ENCODE data around the gene ARPC4.

Gene ARPC4

DNA sequence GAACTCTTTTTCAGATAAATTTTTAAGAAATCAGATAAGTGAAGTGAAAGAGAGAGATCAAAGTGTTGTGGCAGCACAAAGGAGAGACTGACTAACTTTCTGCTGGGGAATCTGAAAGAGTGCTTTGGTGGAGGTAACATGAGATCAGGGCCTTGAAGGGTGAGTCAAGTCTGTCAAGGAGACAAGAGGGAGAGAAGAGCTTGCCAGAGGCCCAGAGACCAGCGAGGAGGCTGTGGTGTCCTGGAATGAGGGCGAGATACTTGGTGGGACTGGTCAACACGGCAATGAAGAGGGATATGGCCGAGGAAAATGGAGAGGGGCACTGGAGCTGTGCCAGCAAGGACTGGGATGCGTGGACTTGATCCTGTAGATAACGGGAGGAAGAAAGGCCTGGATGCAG lies 5.2 kb upstream of the ARPC4 start:
- in situ Hi-C loops (cut with HindIII; ENCODE audit: low sequenced_read_pairs) = no loop called here

GRCh38 chr3:9791127-9791526 lies 1.8 kb upstream of the ARPC4 start:
- in situ Hi-C loops (cut with HindIII; ENCODE audit: low sequenced_read_pairs) = no loop called here

- in situ Hi-C loops (cut with HindIII; ENCODE audit: low sequenced_read_pairs) = no loop called here
Observed at GRCh38 chr3:9791790-9792404, 985 bp upstream of the ARPC4 start.

DNA sequence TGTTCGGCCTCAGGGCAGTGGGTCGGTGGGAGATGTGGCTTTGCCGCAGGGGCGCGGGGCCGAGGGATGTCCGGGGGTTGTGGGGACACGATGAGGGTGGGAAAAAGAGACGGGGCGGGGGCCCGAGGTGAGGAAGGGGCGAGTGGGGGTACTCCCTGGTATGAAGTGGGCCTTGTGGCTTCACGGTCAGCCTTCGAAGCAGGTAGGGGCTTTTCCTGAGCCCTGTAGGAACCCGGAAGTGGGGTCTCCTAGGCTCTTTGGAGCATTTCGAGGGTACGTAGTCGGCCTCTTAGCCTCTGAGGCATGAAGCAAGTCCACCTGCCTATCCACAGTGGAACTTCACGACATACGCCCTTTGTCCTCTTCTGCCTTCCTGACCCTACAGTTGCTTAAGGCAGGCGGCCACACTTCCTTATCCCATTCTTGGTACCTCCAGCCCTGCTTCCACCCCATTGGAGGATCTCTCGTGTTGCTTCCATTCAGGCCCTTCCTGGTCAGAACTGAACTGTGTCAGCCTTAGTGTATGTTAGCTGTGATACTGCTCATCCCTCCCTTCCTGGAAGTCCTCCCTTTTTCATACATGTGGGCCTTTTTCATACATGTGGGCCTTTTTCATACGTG lies 389 bp downstream of the ARPC4 start:
- in situ Hi-C loops (cut with HindIII; ENCODE audit: low sequenced_read_pairs) = no loop called here

GRCh38 chr3:9794400-9794799 lies 1.5 kb downstream of the ARPC4 start:
- in situ Hi-C loops (cut with HindIII; ENCODE audit: low sequenced_read_pairs) = no loop called here

- in situ Hi-C loops (cut with HindIII; ENCODE audit: low sequenced_read_pairs) = no loop called here
Observed at GRCh38 chr3:9795207-9795606, 2.3 kb downstream of the ARPC4 start.

DNA sequence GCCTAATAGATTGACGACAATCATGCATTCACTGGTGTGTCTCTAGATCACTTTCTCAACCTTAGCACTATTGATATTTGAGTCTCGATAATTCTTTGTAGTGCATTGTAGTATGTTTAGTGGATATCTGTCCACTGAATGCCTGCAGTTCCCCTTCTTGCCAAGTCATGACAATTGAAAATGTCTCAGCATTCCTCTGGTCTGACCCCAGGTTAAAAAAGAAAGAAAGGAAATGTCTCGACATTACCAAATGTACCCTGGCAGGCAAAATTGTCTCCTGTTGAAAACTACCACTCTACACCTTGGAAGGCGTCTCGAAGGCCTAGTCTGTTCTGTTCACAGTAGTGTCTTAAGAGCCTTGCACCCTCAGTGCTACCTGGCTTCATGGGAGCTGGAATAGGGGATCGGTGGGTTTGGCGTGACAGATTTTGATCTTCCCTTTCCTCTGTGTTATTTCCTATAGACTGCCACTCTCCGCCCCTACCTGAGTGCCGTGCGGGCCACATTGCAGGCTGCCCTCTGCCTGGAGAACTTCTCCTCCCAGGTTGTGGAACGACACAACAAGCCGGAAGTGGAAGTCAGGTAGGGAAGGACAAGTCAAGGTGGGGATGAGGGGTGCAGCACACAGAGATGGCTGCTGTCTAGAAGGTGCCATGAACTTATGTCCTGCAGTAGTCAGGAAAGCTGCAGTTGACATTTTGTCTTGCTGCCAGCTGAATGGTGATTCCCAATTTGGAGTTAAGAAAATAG lies 4.5 kb downstream of the ARPC4 start:
- in situ Hi-C loops (cut with HindIII; ENCODE audit: low sequenced_read_pairs) = no loop called here

DNA sequence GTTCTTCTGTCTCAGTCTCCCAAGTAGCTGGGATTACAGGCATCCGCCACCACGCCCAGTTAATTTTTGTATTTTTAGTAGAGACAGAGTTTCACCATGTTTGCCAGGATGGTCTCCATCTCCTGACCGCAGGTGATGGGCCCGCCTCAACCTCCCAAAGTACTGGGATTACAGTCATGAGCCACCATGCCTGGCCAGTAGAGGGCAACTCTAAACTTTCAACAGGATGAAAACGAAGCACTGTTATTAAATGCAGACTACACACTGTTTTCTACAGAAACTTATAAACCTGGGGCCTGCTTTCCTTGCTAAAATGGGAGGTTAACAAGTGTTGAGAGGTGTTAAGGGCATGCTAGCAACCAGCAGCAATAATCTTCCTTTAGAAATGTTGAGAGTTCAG lies 7.6 kb downstream of the ARPC4 start:
- in situ Hi-C loops (cut with HindIII; ENCODE audit: low sequenced_read_pairs) = no loop called here

- in situ Hi-C loops (cut with HindIII; ENCODE audit: low sequenced_read_pairs) = no loop called here
Observed at GRCh38 chr3:9803494-9803893, 10.6 kb downstream of the ARPC4 start.

DNA sequence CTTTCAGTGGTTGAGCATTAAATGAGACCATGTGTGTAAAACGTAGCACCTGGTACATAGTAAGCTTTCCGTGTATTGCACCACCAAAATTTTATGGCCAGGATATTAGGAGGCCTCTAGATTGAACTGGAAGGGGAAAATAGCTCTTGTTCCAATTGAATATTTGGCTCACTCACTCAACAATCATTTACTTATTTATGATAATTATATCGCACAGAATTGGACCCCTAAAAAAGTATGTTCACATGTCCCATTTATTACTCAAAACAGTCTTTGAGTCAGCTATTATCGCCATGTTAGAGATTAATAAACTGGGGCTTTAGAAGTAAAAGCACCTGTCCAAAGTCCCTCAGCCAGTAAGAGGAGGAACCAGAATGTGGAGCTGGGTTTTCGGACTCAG lies 12.1 kb downstream of the ARPC4 start:
- in situ Hi-C loops (cut with HindIII; ENCODE audit: low sequenced_read_pairs) = no loop called here

GRCh38 chr3:9806137-9806536 lies 13.3 kb downstream of the ARPC4 start:
- in situ Hi-C loops (cut with HindIII; ENCODE audit: low sequenced_read_pairs) = no loop called here

GRCh38 chr3:9806688-9807589 lies 14.1 kb downstream of the ARPC4 start:
- in situ Hi-C loops (cut with HindIII; ENCODE audit: low sequenced_read_pairs) = no loop called here

- in situ Hi-C loops (cut with HindIII; ENCODE audit: low sequenced_read_pairs) = no loop called here
Observed at GRCh38 chr3:9807981-9808344, 15.1 kb downstream of the ARPC4 start.

DNA sequence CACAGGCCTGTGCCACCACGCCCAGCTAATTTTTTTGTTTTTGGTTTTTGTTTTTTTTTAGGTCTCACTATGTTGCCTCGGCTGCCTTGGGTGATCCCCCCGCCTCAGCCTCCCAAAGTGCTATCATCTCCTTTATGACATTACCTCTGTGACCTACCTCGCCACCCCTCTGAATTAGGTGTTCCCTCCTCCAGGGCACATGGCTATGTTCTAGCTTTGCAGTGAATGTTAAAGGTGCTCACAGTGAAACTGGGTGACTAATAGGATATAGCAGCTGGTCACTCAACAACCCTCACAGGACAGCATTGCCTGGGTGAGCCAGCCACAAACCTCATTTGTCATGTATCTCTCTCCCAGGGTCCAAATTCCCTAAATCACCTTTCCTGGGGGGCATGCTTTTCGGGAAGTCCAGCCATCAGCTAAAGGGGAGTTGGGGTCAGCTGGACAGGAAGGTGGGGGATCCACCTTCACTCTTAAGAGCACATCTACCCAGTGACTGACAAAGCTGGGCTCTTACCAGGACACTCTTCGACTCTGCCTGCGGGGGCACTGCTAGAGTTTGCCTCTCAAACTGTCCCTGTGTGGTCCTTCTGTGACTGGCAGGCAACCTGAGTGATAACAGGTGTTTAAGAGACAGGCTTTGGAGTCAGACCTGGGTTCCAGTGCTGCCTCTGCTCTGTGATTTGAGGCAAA lies 15.6 kb downstream of the ARPC4 start:
- in situ Hi-C loops (cut with HindIII; ENCODE audit: low sequenced_read_pairs) = no loop called here

DNA sequence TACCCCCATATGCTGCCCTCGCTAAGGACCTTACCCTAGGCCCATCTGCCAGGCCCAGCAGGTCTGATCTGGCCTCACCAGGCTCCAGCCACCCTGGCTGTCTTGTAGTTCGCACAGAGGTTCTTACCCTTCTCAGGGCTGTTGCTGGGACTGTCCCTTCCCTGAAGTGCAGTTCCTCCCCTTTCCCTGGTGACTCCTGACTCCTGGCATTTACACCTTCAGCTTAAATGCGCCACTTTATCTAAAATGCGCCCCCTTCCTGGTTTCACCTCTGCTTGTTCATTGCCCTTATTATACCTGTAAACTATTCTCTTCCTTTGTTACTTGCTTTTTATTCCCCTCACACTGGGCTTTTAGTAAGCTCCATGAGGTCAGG lies 16.3 kb downstream of the ARPC4 start:
- in situ Hi-C loops (cut with HindIII; ENCODE audit: low sequenced_read_pairs) = no loop called here

DNA sequence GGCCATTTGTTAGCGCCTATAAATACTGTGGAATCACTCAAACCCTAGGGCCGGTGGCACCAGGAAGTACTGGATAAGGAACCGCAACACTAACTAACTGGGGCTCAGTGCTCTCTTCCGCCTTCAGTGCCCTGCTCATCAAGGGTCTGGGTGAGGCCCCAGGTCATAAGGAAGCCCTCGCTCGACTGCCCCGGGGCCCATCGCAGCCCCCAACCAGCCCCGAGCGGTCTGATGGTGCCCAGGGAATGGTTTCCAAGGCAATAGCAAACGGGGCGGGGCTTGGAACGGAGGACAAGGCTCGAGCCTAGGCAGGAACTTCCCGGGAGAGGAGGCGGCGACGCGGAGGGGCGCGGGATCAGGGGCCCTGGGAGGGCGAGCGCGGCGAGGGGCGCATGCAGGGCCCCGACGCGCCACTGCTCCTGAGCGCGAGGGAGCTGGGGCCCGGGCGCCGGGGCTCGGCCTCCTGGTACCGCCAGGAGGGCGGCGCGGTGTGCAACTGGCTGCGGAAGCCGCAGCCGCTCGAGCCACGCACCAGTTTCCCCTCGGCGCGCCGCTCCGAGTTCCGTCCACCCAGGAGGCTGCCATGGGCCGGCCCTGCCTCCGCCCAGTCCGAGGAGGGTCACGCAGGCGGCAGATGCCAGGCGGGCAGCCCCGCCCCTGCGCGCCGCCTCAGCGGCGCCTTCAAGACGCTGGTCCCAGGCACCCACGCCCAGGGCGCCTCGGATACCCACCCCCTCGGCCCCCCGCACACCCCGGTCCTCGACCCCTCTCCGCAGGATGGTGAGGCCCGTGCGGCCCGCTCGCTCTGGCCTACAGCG lies 16.9 kb downstream of the ARPC4 start, which contains the start of gene TTLL3:
Gene TTLL3, plus strand, starts transcription at position 648 of the 818 bp plus-strand sequence. CDS start 400 bp downstream, outside the sequence.
- in situ Hi-C loops (cut with HindIII; ENCODE audit: low sequenced_read_pairs) = loop anchor here (10.0 kb wide), 1 partner anchor 115 kb away; no protein-coding TSS in a partner anchor

GRCh38 chr3:9810433-9810770 lies 17.5 kb downstream of the ARPC4 start:
- in situ Hi-C loops (cut with HindIII; ENCODE audit: low sequenced_read_pairs) = loop anchor here (10.0 kb wide), 1 partner anchor 116 kb away; no protein-coding TSS in a partner anchor

DNA sequence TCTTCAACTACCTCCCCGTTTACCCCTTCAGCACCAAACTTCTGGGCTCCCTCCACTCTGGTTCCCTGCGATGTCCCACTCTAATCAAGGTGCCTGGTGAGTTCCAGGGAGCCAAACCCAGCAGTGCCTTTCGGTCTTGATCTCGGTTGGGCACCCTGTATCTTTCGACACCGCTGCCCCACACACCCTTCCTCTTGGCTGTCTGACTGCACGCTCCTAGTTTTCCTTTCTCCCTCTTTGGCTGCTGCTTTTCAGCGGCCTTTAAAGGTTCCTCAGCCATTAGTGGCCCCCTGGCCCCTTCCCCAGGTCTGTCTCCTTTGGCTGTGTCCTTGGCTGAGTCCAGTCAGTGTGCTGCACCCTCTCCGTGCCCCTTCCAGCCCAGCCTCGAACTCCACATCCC lies 18.0 kb downstream of the ARPC4 start:
- in situ Hi-C loops (cut with HindIII; ENCODE audit: low sequenced_read_pairs) = loop anchor here (10.0 kb wide), 1 partner anchor 116 kb away; no protein-coding TSS in a partner anchor

DNA sequence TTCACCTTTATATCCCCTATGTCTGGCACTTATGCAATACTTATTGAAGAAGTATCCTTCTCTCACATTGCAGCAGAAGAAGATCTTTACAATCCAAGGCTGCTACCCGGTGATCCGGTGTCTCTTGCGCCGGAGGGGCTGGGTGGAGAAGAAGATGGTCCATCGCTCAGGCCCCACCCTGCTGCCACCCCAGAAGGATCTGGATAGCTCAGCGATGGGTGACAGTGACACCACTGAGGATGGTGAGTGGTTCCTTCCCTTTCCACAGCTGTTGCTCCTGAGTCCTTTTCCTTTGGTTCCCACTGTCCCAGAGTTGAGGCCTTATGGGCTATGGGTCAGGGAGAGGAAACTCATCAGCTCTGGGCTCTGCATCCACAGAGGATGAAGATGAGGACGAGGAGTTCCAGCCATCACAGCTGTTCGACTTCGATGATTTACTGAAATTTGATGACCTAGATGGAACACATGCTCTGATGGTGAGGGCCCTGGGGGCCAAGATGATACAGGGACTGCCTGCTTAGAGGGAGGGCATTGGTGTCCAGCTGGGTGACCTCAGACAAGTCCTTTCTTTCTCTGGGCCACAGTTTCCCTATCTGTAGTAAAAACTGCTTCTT lies 20.1 kb downstream of the ARPC4 start:
- in situ Hi-C loops (cut with HindIII; ENCODE audit: low sequenced_read_pairs) = loop anchor here (10.0 kb wide), 1 partner anchor 118 kb away; no protein-coding TSS in a partner anchor
